Measurements from ENCODE around the gene TP63. TPM values are rescaled to one million over a fixed set of nuclear protein-coding genes. Genes with fewer than 3 reads are reported as not detected.
"Not testable (repeated sequence)": the region's sequence is repeated elsewhere in the genome, so short reads cannot be mapped to it uniquely, and the experiment has no call there.

TP63 gene
- total and polyA plus RNA-seq, 3 donors from 2014 or later, result 5.2 to 10.5 (median 6.0) TPM

- no peak for TF ChIP-seq POLR2A (IDR thresholded peaks at IDR 0.05)
- TF ChIP-seq, protein P1, sequence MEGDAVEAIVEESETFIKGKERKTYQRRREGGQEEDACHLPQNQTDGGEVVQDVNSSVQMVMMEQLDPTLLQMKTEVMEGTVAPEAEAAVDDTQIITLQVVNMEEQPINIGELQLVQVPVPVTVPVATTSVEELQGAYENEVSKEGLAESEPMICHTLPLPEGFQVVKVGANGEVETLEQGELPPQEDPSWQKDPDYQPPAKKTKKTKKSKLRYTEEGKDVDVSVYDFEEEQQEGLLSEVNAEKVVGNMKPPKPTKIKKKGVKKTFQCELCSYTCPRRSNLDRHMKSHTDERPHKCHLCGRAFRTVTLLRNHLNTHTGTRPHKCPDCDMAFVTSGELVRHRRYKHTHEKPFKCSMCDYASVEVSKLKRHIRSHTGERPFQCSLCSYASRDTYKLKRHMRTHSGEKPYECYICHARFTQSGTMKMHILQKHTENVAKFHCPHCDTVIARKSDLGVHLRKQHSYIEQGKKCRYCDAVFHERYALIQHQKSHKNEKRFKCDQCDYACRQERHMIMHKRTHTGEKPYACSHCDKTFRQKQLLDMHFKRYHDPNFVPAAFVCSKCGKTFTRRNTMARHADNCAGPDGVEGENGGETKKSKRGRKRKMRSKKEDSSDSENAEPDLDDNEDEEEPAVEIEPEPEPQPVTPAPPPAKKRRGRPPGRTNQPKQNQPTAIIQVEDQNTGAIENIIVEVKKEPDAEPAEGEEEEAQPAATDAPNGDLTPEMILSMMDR (IDR thresholded peaks at IDR 0.05), result no peak
- no peaks in the 10 kb centered on the region for H3K36me3 ChIP-seq (ENCODE audit: low read depth, missing control alignments)
- WGBS, 2 donors, result 84 to 86% methylated on average over 2 of the region's 2 CpGs
- DNase-seq, result no peak
- H3K9me3 ChIP-seq, result no peaks in the 10 kb centered on the region
- H3K27ac ChIP-seq, result no peak overlapping the region
- H3K4me1 ChIP-seq, result no peaks in the 10 kb centered on the region
- intact Hi-C loops (cut with DNase I; ENCODE audit: low total_unique reads), result no loop called here
- no peaks in the 10 kb centered on the region for H3K27me3 ChIP-seq
- H3K4me3 ChIP-seq, result no peak overlapping the region
Measured at GRCh38 chr3:189597918-189598317, 33.3 kb upstream of the TP63 start.

- Histone ChIP-seq H3K27me3 (no peaks in the 10 kb centered on the region), H3K27ac (no peak overlapping the region), H3K36me3 (ENCODE audit: low read depth, missing control alignments) (no peaks in the 10 kb centered on the region), H3K4me1 (no peaks in the 10 kb centered on the region), H3K9me3 (no peaks in the 10 kb centered on the region), H3K4me3 (no peak overlapping the region)
- WGBS, 2 donors, result 87 to 92% methylated on average over 6 of the region's 6 CpGs
- intact Hi-C loops (cut with DNase I; ENCODE audit: low total_unique reads), result no loop called here
- DNase-seq, result no peak
- TF ChIP-seq, protein P1 (IDR thresholded peaks at IDR 0.05), result no peak
- no peak for TF ChIP-seq POLR2A (IDR thresholded peaks at IDR 0.05)
Measured at GRCh38 chr3:189598530-189599225, 32.5 kb upstream of the TP63 start.

DNA sequence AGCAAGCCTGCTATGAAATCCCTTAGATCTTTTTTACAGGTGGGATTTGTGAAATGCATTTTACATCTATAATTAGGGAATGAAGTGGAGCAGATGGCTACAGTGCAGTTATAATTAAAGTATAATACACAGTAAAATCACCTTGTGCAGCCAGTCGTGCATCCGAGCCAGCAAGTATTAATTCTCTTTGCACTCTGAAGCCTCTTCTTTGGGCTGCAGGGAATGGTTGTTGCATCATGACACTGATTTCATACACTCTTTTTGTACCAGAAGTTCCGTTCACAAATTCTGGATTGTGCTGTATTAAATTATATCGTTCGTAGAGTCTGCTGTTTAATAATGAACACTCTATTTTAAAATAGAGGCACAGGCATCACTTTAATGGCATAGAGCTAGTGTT is 28.7 kb upstream of the TP63 start:
- WGBS, 2 donors, result 92 to 94% methylated on average over 5 of the region's 5 CpGs
- H3K4me3 ChIP-seq, result no peak overlapping the region
- TF ChIP-seq, protein P1 (IDR thresholded peaks at IDR 0.05), result no peak
- no peak for TF ChIP-seq POLR2A (IDR thresholded peaks at IDR 0.05)
- H3K27me3 ChIP-seq, result no peaks in the 10 kb centered on the region
- DNase-seq, result no peak
- no peak overlapping the region for H3K27ac ChIP-seq
- intact Hi-C loops (cut with DNase I; ENCODE audit: low total_unique reads), result no loop called here
- H3K9me3 ChIP-seq, result no peaks in the 10 kb centered on the region
- H3K36me3 ChIP-seq (ENCODE audit: low read depth, missing control alignments), result no peaks in the 10 kb centered on the region
- H3K4me1 ChIP-seq, result no peaks in the 10 kb centered on the region

- intact Hi-C loops (cut with DNase I; ENCODE audit: low total_unique reads), result no loop called here
- Histone ChIP-seq H3K36me3 (ENCODE audit: low read depth, missing control alignments) (no peaks in the 10 kb centered on the region), H3K9me3 (no peaks in the 10 kb centered on the region), H3K4me3 (no peak overlapping the region), H3K4me1 (no peaks in the 10 kb centered on the region), H3K27ac (no peak overlapping the region), H3K27me3 (no peaks in the 10 kb centered on the region)
- no peak for DNase-seq
- no peak for TF ChIP-seq POLR2A (IDR thresholded peaks at IDR 0.05)
- TF ChIP-seq, protein P1 (IDR thresholded peaks at IDR 0.05), result no peak
- 95 to 98% methylated on average over 2 of the region's 2 CpGs for WGBS, 2 donors
Measured at GRCh38 chr3:189605717-189606116, 25.5 kb upstream of the TP63 start.

DNA sequence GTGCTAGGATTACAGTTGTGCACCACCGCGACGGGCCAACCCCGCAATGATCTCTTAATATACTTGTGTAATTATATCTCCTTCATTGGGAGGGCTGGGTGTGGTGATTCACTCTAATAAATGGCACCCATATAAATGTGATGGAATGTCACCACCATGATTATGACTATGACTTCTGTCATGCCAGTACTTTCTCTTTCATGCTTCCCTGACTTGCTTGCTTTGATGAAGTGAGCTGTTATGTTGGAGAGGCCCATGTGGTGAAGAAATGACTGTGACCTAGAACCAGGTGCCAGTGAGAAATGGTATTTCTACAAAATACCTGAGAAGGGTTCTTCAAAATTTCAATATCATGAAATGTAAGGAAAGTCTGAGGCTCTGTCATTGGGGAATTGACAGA is 24.4 kb upstream of the TP63 start:
- Histone ChIP-seq H3K9me3 (no peaks in the 10 kb centered on the region), H3K27ac (no peak overlapping the region), H3K4me3 (no peak overlapping the region), H3K27me3 (no peaks in the 10 kb centered on the region), H3K4me1 (no peaks in the 10 kb centered on the region), H3K36me3 (ENCODE audit: low read depth, missing control alignments) (no peaks in the 10 kb centered on the region)
- WGBS, 2 donors, result 98 to 100% methylated on average over 4 of the region's 4 CpGs
- no peak for TF ChIP-seq POLR2A (IDR thresholded peaks at IDR 0.05)
- TF ChIP-seq, protein P1 (IDR thresholded peaks at IDR 0.05), result no peak
- intact Hi-C loops (cut with DNase I; ENCODE audit: low total_unique reads), result no loop called here
- no peak for DNase-seq

DNA sequence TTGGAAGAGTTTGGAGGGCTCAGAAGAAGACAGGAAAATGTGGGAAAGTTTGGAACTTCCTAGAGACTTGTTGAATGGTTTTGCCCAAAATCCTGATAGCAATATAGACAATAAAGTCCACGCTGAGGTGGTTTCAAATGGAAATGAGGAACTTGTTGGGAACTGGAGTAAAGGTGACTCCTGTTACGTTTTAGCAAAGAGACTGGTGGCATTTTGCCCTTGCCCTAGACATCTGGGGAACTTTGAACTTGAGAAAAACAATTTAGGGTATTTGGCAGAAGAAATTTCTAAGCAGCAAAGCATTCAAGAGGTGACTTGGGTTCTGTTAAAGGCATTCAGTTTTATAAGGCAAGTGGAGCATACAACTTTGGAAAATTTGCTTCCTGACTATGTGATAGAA is 18.5 kb upstream of the TP63 start:
- H3K4me1 ChIP-seq; H3K4me3 ChIP-seq; H3K9me3 ChIP-seq; intact Hi-C loops (cut with DNase I; ENCODE audit: low total_unique reads); H3K27ac ChIP-seq; DNase-seq; H3K27me3 ChIP-seq; H3K36me3 ChIP-seq (ENCODE audit: low read depth, missing control alignments): not testable (repeated sequence)
- 37 to 90% methylated on average over 2 of the region's 2 CpGs for WGBS, 2 donors
